HCT116 (cell line): Measurements from ENCODE around the gene ATL1.

Source experiments
- EZH2 ChIP-seq: fragments of 200-600 bp; sonication (generic); IDR thresholded peaks from 2 replicates; pipeline ENCODE4 v1.6.1; 2017; ENCODE audit warnings: antibody characterized with exemption, mixed run types
- EZH2phosphoT487 ChIP-seq: fragments of 200-600 bp; IDR thresholded peaks from 2 replicates; pipeline ENCODE4 v1.6.1; 2018; ENCODE audit warnings: antibody characterized with exemption, borderline replicate concordance
- JUND ChIP-seq: IDR thresholded peaks from 2 replicates; pipeline ENCODE4 v1.6.1; 2012
- TF ChIP-seq, protein P1 (sequence below), 3 experiments: fragments of 200-600 bp in 1 of 3; sonication (generic) in 1 of 3; IDR thresholded peaks in 2 of 3; conservative IDR thresholded peaks in 1 of 3; 2 replicates each; pipeline ENCODE4 v1.5.1; 2012 to 2017; ENCODE audit warnings: low read depth in 2 of 3, low read length in 2 of 3, antibody characterized with exemption in 1 of 3, borderline replicate concordance in 1 of 3, control low read depth in 1 of 3, mild to moderate bottlenecking in 1 of 3, mixed read lengths in 1 of 3, mixed run types in 1 of 3, moderate library complexity in 1 of 3; ENCODE audit not compliant: insufficient read depth in 1 of 3

DNA sequence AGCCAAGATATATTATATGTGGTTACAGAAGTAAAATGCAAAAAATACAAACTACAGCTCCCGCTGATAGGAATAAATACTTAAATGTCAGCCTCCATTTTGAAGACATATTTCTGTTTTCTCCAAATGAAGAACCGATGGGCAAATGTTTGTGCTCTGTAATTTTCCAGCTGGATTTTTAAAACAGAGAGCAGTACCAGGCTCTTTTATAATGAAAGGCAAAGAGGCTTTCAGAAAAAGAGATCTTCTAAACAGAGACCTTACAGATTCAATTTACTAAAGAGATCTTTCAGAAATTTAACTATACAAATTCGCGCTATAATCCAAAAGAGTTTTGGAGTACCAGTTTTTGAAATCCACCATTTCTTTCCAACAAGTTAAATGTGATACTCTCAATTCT, 47.5 kb upstream of the ATL1 start:
- TF ChIP-seq EZH2 (no peak), EZH2phosphoT487 (no peak), JUND (no peak)
- TF ChIP-seq, protein P1, sequence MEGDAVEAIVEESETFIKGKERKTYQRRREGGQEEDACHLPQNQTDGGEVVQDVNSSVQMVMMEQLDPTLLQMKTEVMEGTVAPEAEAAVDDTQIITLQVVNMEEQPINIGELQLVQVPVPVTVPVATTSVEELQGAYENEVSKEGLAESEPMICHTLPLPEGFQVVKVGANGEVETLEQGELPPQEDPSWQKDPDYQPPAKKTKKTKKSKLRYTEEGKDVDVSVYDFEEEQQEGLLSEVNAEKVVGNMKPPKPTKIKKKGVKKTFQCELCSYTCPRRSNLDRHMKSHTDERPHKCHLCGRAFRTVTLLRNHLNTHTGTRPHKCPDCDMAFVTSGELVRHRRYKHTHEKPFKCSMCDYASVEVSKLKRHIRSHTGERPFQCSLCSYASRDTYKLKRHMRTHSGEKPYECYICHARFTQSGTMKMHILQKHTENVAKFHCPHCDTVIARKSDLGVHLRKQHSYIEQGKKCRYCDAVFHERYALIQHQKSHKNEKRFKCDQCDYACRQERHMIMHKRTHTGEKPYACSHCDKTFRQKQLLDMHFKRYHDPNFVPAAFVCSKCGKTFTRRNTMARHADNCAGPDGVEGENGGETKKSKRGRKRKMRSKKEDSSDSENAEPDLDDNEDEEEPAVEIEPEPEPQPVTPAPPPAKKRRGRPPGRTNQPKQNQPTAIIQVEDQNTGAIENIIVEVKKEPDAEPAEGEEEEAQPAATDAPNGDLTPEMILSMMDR (IDR thresholded peaks at IDR 0.05 in 2 of 3, conservative IDR thresholded peaks at IDR 0.05 in 1 of 3; ENCODE audit: borderline replicate concordance in 1 of 3, insufficient read depth in 1 of 3, low read depth in 2 of 3, low read length in 2 of 3), result no peak
